Left colon (tissue), 2 donors: Measurements from ENCODE around the gene FOXL3. TPM values are rescaled to one million over a fixed set of nuclear protein-coding genes. Genes with fewer than 3 reads are reported as not detected.
A peak's percentile ranks its signal among the peaks of the same experiment; 100 is the strongest.
"Not testable (repeated sequence)": the region's sequence is repeated elsewhere in the genome, so short reads cannot be mapped to it uniquely, and the experiment has no call there.

ENCODE experiments used
- ATAC-seq: fragments of 200-7000 bp; cut with Tn5 transposase; one replicate; pipeline ENCODE4 v1.9.1; 2020; ENCODE audit warnings: mild to moderate bottlenecking, moderate library complexity
- DNase-seq, 2 donors: peaks; one replicate each; pipeline ENCODE4 v3.0.0-alpha.2; 2020
- intact Hi-C, 2 donors: fragments of 100-400 bp; cut with DNase I in 1 of 2; cut with micrococcal nuclease in 1 of 2; formaldehyde crosslinking; loops; one replicate each; pipeline versions ENCODE4 v1.11.2 to v1.14.0; 2022; cut with DNase I, micrococcal nuclease
- total RNA-seq, 2 donors: library from RNA; stranded (reverse); fragmentation: NEBNext Ultra II Directional; extraction: Animal tissue kit (Norgen Biotek cat#: 25700); gene quantifications; one replicate each; pipeline ENCODE4 v1.2.1, GENCODE V29; 2021
- donor health status: DM: no; HTN: no; CAD: no.
- donor health status: DM: yes; HTN: yes; CAD: no.

Gene FOXL3
- total RNA-seq, 2 donors from 2014 or later: 0.92 TPM; not detected in 1

DNA sequence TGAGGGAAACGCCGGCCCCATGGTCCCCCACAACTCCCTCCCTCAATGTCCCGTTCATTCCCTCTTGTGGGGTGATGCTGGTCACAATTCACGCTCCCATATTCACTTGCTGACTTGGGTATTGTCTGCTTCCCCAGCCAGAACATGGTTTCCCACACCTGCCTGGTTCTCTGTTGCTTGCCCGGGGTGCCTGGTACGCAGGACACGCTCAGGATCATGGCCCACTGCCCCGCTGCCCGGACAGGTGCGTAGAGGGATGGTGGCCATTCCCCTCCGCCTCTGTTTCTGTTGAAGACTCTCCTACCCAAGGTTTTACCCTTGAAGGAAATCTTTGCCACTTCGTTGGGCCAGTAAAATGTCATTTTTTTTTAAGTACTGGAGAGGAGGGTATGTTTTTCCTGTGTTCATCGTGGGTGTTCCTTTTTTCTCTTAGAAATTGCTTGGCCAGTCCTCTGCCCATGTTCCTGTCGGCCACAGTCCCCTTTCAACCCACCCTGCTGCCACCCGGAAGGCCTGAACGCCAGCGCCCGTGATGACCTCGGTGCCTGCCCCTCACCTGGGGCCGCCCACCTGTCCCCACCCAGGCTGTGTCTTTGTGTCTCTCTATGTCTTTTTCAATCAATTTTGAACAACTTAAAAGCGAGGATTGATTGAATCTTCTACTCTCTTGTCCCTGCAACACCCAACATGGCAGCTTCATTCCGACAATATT is 38.2 kb downstream of the FOXL3 start:
- intact Hi-C loops: no loop called here
- peak in 1 of 2 donors; percentile 22 for DNase-seq
- ATAC-seq: no peak

DNA sequence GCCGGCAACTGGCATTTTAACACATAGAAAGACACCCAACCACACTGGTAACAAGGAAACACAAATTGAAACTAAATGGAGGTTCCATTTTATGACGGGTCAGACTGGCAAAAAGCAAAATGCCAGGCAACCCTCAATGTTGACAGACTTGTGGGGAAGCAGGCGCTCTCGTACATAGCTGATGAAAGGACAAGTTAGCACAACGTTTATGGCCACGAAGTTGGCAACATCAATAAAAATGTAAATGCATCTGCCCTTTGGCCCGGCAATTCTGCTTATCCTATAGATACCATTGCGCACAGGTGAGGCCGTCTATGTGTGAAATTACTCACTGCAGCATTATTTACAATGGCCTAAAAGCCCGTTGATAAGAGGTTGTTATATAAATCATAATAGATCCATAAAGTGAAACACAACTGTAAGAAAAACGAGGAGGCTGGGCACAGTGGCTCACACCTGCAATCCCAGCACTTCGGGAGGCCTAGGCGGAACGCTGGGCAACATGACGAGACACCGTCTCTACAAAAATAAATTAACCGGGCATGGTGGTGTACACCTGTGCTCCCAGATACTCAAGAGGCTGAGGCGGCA is 39.8 kb downstream of the FOXL3 start:
- intact Hi-C loops: no loop called here
- ATAC-seq (peak; percentile 71), DNase-seq (peak; percentile 76 to 91)

DNA sequence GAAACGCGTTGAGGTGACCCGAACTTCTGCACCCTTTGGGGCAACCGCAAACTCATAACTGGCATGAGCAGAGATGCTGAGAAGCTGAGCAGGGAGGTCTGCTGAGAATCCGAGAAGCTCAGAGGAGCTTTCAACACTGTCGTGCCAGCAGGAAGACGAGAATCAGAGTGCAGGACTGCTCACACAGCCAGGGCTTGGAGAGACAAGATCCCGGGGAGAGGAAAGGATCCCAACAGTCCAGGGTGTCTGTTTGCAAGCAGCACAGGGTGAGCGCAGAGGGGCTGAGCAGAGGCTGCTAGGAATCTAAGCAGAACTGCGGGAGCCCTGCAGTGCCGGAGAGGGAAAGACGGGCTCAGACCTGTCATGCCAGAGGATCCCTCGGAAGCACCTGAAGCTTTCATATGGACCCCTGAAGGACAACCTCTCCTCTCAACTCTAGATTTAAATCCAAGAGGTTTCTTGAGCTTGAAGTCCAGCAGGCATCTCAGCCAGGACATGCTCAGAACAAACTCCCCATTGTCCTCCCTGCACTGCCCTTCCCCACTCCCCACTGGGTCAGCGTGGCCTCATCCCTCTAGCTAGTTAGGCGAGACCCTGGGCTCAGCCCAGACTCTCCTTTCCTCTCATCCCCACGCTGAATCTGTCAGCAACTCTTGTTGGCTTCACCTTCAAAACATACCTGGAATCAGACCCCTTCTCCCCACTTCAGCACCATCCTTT is 40.7 kb downstream of the FOXL3 start:
- ATAC-seq (no peak), DNase-seq (peak; percentile 9 to 26)
- intact Hi-C loops: no loop called here

DNA sequence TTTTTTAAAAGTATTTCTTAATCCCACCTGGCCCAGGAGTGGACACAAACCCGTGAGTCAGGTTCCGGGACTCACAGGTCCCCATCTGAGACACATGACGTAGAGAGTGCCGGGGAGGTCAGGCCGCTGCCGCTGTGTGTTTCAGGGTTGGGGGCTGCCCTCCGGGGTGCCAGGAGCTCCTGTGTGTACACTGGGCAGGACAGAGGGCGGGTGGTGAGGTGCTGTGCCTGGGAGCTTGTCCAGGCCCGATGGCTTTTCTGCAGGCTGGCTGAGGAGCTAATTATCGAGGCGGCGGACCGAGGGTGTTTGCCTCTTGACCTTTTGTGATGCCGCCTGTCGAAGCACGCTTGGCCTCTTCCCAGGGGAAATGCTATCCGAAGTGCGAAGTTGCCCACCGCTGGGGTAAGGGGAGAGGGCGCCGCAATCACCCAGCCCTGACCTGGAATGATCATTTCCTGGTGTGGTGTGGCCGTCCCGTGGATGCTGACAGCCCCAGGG is 42.1 kb downstream of the FOXL3 start:
- DNase-seq (peak; percentile 30 to 33), ATAC-seq (no peak)
- intact Hi-C loops: no loop called here

DNA sequence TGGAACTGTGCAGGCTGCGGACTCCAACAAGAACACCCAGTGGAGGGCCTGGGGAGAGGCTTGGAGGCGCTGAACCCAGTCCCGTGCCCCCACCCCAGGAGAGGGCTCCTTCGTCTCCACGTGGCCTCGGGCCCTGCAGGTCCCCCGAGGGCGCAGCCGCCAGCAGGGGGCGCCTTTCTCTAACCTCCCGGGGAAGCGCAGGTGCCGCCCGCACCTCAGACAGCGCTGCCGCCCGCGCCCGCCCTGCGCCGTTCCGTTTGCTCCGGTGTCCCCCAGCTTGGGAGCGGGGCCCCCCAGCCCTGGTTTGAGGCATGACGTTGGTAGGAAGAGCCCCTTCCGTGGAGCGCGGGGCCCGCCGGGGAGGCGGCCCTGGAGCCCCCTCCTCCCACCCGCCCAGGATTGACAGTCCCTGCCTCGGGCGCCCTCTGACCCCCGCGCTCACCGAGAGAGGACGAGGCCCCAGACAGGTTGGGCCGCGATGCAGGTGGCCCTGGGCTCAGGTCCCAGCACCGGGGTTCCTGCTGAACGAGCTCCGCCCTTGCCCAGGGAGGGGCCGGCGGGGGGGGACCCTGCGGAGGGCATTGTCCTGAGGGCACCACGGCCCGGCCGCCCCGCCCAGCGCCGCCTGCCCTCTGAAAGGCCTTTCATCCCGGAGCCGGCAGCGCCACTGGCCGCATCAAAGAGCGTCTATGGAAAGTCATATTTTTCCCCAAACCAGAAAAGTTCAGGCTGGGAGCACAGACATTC is 42.8 kb downstream of the FOXL3 start:
- ATAC-seq: peak; percentile 67
- peak; percentile 83 to 95 for DNase-seq
- intact Hi-C loops: no loop called here

DNA sequence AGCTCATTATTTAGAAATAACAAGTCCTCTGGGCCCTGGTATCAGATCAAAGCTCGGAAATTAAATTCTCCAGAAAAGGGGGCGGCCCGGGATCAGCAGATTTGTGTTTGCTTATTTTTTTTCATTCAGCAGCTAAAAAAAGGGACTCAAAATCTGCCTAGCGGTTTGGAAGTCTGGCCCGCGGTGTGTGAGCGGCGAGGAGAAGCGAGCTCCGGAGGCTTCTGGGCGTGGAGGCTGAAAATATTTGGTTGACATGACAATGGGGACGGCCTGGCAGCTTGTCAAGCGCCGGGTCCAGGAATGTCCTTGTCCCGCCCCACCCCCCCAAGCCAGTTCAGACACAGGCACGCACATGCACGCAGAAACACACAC is 43.4 kb downstream of the FOXL3 start:
- ATAC-seq: no peak
- peak; percentile 60 for DNase-seq
- intact Hi-C loops: no loop called here

DNA sequence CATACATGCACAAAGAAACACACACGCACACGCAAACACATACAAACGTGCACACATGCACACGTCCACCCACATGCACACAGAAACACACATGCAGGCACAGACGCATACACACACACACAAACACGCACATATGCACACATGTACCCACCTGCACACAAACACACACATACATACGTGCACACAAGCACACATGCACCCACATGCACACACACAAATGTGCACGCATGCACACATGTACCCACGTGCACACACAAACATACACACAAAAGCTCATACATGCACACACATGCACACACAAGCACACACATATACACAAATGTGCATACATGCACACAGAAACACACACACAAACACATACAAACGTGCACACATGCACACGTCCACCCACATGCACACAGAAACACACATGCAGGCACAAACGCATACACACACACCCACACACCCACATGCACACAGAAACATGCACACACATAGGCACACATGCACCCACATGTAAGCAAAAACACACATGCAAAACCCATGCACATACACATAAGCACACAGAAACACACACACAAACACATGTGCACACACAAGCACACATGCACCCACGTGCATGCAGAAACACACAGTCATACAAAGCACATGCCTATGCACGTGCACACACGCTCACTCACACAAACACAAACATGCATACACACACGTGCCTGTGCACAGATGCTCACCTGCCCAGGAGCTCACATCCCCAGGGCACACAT is 44.8 kb downstream of the FOXL3 start:
- ATAC-seq (no peak), DNase-seq (no peak)
- intact Hi-C loops: no loop called here

DNA sequence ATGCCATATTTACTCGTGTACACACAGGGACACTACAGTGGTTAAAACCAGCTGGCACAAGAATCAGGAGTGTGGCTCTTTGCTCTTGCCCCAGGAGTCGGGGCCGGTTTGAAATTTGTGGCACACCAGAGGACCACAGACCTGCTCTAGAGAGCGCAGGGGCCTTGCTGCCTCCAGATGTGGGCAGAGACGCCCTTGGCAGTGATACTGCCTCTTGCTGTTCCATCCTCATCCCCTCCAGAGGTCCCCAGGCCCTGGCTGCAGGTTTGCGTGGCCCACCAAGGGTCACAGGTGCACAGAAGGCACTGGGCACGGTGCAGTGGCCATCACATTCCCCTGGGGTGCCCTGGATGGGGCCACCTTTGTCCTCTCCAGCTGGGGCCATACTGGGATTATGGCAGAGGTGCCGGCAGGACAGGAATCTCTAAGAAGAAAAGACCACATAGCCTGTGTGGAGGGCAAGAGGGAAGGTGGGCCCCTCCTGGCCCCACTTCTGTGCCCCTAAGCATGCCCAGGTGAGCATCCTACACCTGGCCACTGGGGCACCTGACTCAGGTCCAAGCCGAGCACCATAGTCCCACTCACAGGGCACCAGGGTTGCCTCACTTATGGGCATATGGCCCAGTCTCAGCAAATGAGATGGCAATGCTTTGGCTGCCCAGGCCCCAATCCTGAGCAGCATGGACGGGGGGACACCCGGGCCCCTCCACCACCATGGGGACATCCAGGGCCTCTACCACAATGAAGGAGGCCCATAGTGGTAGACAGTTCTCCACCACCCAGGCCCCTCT is 45.6 kb downstream of the FOXL3 start:
- no peak for ATAC-seq
- no peak for DNase-seq
- intact Hi-C loops: no loop called here

DNA sequence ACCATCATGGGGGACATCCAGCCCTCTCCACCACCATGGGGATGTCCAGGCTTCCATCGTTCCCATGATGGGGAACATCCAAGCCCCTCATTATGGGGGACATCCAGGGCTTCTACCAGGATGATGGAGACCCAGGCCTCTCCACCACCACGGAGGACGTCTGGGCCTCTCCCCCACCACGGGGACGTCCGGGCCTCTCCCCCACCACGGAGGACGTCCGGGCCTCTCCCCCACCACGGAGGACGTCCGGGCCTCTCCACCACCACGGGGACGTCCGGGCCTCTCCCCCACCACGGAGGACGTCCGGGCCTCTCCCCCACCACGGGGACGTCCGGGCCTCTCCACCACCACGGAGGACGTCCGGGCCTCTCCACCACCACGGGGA is 46.2 kb downstream of the FOXL3 start:
- intact Hi-C loops, DNase-seq, ATAC-seq: not testable (repeated sequence)

DNA sequence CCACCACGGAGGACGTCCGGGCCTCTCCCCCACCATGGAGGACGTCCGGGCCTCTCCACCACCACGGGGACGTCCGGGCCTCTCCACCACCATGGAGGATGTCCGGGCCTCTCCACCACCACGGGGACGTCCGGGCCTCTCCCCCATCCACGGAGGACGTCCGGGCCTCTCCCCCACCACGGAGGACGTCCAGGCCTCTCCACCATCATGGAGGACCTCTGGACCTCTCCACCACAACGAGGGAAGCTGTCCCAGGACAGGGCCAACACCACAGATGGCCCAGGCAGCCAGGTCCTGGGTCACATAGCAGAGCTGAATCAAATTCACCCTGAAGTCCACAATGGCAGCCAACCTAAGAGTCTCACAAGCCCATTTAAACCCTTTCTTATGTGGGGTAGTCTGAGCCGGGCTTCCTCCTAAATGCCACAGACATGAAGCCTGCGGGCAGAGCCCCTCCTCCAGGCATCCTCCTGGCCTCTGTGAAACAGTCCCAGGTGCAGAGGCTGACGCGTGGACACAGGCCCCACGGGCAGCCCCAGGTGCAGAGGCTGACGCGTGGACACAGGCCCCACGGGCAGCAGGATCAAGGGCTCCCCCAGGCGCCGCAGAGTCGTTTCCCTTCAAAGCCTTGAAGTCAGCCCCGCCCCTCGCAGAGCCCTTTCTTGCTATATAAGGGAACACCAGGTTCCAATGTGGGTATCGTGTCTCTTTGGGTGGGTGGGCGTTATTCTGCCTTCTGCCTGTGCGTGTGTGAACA is 47.0 kb downstream of the FOXL3 start:
- intact Hi-C loops: no loop called here
- ATAC-seq (no peak), DNase-seq (no peak)

DNA sequence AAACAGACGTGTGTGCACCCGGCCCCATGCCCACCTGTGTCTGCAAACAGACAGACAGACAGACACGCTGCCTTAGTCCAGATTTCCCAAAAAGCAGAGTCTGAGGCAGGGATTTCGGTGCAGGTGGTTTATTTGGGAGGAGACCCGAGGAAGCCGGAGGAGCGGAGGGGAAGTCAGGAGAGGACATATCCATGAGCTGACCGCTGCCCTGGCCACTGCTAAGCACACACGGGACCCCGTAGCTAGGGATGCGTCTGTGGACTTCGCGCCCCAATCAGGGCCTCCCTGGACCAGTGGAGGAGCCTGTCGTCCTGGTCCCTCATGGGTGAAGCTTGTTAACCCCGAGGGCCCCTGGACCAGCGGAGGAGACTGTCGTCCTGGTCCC is 47.6 kb downstream of the FOXL3 start:
- ATAC-seq (no peak), DNase-seq (no peak)
- intact Hi-C loops: no loop called here

DNA sequence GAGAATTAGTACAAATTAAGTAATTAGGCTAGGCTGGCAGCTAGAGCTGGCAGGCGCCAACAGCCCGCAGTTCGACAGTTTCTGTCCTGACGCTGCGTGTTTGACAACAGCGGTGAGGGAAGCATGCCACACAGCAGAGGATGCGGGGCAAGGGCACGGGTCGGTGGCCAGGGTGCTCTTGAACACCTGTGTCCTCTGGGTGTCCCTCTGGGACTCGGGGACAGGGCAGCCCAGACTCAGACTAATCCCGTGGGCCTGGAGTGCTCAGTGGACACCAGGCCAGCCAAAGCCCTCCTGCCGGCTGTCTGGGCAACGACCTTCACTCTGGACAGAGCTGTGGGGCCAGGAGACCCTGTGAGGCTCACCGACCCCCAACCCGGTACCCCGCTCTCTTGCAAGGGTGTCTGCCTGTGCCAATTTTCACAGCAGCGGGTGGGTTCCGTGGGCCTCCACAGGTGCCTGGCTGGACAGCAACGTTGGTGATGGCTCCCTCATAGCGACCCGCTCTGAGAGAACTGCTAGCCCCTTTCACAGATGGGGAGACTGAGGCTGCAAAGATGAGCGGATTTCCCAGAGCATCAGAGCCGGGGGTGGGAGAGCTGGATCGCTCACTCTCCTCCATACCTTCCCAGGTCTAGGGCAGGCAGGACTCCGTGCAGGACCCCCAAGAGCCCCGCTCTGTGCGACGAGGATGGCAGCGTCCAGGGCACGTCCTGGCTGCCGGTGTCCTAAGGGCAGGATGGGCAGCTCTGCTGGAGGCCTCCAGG is 48.5 kb downstream of the FOXL3 start:
- intact Hi-C loops: no loop called here
- DNase-seq (no peak), ATAC-seq (no peak)

DNA sequence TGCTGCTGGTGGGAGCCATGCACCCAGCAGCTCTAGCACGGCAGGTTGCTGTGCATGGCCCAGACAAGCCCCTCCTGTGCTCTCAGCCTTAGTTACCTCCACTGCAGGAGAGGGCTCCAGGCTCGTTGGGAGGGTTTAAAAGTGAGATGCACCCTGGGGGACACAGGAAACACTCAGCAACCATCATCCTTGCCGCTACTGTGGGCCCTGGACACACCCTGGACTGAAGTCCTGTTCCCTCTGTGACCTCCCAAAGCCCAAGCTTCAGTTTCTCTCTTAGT is 49.0 kb downstream of the FOXL3 start:
- intact Hi-C loops: no loop called here
- ATAC-seq (no peak), DNase-seq (no peak)

DNA sequence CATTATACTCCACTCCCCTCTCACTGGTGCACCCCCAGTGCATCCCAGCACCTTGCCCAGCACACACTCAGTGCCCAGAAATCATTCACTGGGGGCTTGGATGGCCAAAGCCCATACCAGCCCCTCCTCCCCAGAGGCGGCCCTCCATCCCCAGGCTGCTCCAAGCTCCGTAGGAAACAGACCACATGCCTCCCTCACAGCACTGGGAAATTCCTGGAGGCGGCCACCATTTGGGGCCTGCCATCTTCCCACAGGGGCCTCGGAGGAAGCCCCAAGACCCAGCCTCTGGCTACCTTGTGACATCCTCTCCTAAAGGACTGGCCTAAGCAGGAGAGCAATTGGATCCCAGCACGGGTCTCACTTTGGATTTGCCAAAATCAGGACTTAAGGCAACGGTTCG is 49.7 kb downstream of the FOXL3 start:
- ATAC-seq: no peak
- DNase-seq: no peak
- intact Hi-C loops: no loop called here

DNA sequence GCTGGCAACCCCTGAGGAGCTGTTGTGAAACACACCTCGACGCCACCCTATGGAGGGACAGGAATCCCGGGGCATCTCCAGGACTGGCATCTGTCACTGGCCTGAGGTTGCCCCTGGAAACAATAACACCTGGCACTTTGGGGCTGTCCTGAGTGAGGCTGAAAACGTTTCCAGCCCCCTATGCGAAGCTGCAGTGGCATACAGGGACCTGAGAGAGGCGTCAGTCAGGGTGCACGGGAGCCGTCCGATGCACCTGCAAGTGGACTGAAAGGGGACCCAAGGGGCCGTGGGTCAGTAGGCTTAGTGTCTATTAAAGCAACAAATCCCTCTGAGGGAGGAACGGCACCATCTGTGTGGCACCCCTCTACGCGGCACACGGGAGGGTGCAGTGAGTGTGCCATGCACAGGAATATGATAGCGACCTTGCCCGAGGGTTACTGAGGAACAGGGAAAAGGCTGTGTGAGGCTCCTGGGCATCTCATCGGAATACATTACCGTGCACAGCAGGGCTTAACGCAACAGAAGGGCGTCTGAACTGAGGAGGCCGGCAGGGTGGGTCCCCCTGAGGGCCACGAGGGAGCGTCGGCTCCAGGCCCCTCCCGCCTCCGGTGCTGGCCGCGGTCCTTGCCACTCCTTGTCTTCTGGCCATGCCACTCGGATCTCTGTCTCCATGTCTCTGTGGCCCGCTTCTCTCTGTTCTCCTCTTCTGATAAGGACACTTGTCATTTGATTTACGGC is 50.4 kb downstream of the FOXL3 start:
- intact Hi-C loops: no loop called here
- ATAC-seq: peak; percentile 32
- no peak for DNase-seq
